Choroid plexus epithelial cell (primary cell): ENCODE results near the gene TPI1.
A peak's percentile ranks its signal among the peaks of the same experiment; 100 is the strongest.

Experiments
- DNase-seq: peaks from one replicate; pipeline ENCODE4 v3.0.0-alpha.2; 2010; ENCODE audit warnings: low read depth
- H3K4me3 ChIP-seq: 2 replicates; pipeline ENCODE4 v1.5.1; 2011; ENCODE audit warnings: low read depth, mild to moderate bottlenecking, control low read depth, low read length, moderate library complexity
- CTCF ChIP-seq: conservative IDR thresholded peaks from 2 replicates; pipeline ENCODE4 v1.5.1; 2011; ENCODE audit warnings: low read depth, mild to moderate bottlenecking, control low read depth, inconsistent platforms, low read length, moderate library complexity

Gene TPI1

DNA sequence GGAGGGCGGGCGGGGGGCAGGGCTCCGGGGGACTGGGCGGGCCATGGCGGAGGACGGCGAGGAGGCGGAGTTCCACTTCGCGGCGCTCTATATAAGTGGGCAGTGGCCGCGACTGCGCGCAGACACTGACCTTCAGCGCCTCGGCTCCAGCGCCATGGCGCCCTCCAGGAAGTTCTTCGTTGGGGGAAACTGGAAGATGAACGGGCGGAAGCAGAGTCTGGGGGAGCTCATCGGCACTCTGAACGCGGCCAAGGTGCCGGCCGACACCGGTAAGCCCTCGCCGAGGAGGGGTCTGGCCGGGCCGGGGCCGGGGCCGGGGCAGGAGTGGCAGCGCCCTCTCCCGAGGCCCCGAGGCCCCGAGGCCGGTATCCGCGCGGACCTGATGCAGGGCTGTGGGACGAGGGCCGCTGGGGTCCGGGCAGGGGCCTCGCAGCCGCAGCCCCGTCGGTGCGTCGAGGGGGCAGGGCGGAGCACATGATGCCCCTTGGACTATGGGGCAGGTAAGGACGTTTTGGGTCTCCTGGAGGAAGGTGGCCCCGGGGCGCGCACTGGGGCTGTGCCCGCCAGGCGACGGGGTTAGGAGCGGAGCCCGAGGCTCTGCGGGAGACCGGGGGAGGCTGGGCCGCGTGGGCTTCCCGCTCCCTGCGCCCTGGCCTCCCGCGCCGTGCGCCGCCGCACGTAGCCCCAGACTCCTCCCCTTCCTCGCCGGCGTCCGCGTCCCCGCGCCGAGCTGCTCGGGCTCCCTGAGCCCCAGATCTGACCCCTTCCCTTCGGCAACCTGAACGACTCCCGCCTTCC, at the start of gene TPI1:
TSS of gene TPI1 (plus strand) at position 119 of the 798 bp plus-strand sequence. CDS start at position 155, 36 bp downstream.
- peak within 1 kb of the TSS; percentile 91 for H3K4me3 ChIP-seq
- peak; percentile 84 for DNase-seq
- TF ChIP-seq CTCF: no peak

GRCh38 chr12:6817662-6818157, 49.6 kb upstream of the TPI1 start:
- DNase-seq: no peak
- no peak overlapping the region for H3K4me3 ChIP-seq
- no peak for TF ChIP-seq CTCF

- no peak for DNase-seq
- TF ChIP-seq CTCF: no peak
- no peak overlapping the region for H3K4me3 ChIP-seq
Measured at GRCh38 chr12:6818222-6818621, 49.1 kb upstream of the TPI1 start.

GRCh38 chr12:6818645-6819044, 48.7 kb upstream of the TPI1 start:
- no peak for TF ChIP-seq CTCF
- H3K4me3 ChIP-seq: no peak overlapping the region
- DNase-seq: no peak

- TF ChIP-seq CTCF: no peak
- no peak for DNase-seq
- H3K4me3 ChIP-seq: no peak overlapping the region
Measured at GRCh38 chr12:6819106-6820030, 48.0 kb upstream of the TPI1 start.

- no peak overlapping the region for H3K4me3 ChIP-seq
- no peak for DNase-seq
- no peak for TF ChIP-seq CTCF
Measured at GRCh38 chr12:6820166-6820565, 47.2 kb upstream of the TPI1 start.
